COLO668 (cell line): Measurements from ENCODE around the gene LNP1.
A peak's percentile ranks its signal among the peaks of the same experiment; 100 is the strongest.
"Not testable (repeated sequence)": the region's sequence is repeated elsewhere in the genome, so short reads cannot be mapped to it uniquely, and the experiment has no call there.

Experiments
- DNase-seq: peaks from one replicate; lab custom pipeline; 2025; ENCODE audit not compliant: unreplicated experiment; lab: John Stamatoyannopoulos, UW

Gene LNP1

DNA sequence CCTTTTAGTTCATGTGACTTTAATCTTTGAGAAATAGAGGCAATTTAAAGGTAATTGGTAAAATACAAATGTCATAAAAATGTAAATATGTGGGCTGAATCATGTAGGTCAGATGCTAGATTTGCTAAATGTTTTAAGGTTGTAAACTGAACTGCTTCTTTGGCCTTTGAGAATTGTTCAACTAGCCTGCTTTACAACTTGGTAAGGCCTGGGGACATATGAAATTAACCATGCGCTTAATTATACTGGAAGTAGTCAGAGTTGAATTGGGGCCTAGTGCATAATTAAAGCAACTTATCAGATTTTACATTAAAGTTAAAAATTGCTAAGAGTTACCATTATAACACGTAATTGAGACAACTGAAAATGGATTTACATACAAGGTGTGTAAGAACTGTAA, 70.1 kb downstream of the LNP1 start:
- DNase-seq = no peak

DNA sequence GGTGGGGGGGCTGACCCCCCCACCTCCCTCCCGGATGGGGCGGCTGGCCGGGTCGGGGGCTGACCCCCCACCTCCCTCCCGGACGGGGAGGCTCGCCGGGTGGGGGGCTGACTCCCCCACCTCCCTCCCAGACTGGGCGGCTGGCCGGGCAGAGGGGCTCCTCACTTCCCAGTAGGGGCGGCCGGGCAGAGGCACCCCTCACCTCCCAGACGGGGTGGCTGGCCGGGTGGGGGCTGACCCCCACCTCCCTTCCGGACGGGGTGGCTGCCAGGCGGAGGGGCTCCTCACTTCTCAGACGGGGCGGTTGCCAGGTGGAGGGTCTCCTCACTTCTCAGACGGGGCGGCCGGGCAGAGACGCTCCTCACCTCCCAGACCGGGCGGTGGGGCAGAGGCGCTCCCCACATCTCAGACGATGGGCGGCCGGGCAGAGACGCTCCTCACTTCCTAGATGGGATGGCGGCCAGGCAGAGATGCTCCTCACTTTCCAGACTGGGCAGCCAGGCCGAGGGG, 76.6 kb downstream of the LNP1 start:
- not testable (repeated sequence) for DNase-seq

DNA sequence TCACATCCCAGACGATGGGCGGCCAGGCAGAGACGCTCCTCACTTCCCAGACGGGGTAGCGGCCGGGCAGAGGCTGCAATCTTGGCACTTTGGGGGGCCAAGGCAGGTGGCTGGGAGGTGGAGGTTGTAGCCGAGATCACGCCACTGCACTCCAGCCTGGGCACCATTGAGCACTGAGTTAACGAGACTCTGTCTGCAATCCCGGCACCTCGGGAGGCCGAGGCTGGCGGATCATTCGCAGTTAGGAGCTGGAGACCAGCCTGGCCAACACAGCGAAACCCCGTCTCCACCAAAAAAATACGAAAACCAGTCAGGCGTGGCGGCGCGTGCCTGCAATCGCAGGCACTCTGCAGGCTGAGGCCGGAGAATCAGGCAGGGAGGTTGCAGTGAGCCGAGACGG, 77.2 kb downstream of the LNP1 start:
- not testable (repeated sequence) for DNase-seq

DNA sequence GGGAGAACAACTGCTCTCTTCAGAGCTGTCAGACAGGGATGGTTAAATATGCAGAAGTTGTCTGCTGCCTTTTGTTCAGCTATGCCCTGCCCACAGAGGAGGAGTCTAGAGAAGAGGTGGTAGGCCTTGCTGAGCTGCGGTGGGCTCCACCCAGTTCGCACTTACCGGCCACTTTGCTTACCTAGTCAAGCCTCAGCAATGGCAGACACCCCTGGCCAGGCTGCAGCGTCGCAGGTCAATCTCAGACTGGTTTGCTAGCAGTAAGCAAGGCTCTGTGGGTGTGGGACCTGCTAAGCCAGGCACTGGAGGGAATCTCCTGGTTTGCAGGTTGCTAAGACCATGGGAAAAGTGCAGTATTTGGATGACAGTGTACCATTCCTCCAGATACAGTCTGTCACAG, 78.7 kb downstream of the LNP1 start:
- DNase-seq = no peak

DNA sequence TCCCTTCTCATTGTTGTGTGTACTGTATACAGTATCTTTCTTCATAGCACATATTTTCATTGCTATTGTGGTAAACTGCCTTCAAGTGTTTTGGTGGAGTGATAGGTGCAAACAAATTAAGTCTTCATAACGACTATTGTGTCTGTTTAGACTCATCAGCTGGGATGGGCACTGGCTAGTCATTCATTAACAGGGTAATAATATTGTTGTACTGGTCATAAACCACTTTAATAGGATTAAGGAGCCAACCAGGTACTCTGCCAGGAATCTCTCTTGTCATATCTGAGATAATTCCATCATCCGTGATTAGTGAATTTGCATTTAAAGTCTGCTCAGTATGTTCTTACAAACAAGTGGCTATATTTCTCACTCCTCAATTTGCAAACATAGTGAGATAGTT, 80.8 kb downstream of the LNP1 start:
- no peak for DNase-seq

DNA sequence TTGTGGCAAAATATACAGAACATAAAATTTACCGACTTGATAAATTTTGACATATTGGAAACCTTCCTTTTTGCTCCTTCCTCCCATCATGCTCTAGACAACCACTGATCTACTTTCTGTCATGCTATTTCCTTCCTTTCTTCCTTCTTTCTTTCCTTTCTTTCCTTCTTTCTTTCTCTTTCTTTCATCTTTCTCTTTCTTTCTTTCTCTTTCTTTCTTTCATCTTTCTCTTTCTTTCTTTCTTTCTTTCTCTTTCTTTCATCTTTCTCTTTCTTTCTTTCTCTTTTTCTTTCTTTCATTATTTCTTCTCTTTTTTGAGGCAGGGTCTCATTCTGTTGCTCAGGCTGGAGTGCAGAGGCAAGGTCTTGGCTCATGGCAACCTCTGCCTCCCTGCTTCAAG, 82.2 kb downstream of the LNP1 start:
- no peak for DNase-seq

DNA sequence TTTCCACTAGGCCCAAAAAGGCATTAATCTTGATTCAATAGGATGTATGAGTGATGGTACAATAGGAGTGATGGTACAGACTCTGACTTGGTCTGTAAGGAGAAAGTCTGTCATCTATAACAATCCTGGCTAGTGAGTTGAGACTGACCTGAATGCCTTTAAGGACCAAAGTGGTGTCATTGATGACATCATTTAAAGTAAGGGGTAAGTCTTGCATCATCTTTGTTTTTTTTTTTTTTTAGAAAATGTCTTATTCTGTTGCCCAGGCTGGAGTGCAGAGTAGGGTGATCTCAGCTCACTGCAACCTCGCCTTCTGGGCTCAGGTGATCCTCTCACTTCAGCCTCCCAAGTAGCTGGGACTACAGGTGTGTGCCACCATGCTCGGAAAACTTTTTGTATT, 85.5 kb downstream of the LNP1 start:
- no peak for DNase-seq

DNA sequence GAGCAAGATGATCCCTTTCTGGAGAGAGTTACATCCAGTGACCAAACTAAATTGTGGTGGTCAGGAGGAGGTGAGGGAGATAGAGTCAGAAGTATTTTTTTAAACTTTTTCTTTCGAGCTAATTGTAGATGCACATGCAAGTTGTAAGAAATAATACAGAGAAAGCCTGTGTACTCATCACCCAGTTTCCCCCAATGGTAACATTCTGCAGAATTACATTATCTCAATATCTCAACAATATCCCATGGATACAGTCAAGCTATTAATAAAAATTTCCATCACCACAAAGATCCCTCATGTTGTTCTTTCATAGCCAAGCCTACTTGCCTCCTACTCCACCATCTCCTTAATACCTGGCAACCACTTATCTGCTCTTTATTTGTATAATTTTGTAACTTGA, 87.8 kb downstream of the LNP1 start:
- DNase-seq = no peak

DNA sequence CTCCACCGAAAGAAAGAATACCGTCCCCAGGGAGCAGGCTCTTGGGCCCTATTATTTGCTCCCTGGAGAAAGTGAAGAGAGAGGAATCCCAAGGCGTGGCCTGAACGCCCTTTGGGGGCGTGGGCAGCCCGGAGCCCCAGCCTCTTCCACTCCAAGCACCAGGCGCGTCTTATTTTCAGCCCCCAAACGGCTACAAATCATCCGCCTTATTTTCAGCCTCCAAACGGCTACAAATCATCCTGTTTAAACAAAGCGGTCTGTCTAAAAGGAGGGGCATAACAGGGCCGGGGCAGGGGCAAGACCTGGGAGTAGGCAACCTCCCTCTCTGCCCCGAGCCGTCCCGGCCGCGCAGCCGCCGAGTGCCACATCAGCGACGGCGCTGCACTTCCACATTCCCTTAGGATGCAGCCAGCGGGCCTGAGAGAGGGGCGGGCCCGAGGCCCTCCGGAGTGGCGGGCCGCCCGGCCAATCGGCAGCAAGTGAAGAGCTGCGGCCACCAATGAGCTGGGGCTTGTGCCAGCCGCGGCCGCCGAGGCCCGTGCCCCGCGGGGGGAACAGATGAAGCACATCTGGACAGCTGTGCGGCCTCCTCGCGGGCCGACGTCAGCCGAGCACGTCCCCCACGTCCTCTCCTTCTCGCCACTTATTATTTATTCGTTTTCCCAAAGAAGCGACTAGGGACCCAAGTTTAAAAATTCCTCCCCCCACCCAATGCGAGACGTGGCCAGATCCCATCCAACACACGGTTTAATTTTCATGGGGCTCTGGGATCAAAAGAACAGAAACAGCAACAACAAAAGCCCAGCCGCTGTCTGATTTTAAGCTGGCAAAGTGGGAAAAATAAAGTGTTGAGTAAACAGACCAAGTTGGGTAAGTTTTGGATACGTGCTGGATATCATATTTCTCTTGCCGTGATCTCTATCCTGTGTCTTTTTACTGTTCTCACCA, 91.0 kb downstream of the LNP1 start, which contains the start of gene TMEM45A:
Gene TMEM45A (plus strand): TSS at position 561 of the 948 bp plus-strand sequence. CDS start 62,593 bp downstream, outside the sequence.
- DNase-seq = peak; percentile 92

DNA sequence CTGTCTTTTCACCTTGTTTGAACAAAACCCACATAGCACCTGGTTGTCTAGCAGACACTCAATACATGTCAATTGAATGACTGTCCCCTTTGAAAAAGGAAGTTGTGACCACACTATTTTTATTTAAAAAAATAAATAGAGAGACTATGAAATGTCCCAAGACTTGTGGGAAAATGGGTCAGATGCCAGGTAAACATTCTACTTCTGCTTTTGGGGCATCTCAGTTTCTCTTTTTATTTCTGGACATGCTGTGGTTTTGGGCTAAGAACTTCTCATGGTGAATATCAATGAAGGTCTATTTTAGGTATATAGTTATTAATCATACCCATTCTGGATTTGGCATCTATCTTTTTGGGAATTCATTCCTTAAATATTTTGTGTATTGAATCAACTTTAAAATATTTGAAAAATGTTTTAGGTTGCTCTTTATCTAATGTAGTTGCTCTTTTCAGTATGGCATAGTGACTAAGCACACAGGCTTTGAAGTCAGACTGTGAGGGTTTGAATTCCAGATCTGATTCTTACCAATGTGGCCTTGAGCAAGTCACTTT, 95.4 kb downstream of the LNP1 start:
- no peak for DNase-seq

DNA sequence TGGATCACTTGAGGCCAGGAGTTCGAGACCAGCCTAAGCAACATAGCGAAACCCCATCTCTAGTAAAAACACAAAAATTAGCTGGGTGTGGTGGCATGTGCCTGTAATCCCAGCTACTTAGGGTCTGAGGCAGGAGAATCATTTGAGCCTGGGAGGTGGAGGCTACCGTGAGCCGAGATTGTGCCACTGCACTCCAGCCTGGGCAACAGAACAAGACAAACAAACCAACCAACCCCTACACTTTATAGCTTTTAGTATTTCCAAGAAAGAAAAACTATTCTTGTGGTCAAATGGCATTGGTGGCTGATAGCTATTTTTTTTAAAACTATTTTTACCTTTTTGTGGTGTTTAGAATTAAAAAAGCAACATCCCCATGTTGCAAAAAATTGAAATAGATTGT, 98.3 kb downstream of the LNP1 start:
- no peak for DNase-seq

DNA sequence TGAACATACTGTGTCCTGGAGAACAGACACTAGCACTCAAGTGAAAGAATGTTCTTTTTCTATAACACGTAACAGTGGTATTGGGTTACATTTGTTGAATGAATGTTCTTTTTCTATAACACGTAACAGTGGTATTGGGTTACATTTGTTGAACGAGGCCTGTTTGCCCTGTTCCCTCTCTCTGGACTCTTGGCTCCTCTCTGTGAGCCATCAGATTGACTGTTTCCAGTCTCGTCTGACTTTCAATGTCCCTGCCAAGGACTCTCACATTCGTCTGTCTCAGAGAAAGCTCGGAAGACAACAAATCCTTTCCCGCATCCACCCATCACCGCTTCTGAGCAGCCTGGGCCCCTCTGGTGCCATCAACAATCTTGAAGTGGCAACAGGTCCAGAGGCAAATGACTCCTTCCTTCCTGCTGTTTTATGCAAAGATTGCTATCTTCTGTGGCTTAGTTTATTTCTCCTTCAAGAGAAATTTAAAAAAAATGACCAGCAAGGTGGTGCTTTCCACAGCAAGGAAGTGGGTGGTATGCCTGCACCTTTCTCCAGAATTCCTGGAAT, 99.1 kb downstream of the LNP1 start:
- no peak for DNase-seq

DNA sequence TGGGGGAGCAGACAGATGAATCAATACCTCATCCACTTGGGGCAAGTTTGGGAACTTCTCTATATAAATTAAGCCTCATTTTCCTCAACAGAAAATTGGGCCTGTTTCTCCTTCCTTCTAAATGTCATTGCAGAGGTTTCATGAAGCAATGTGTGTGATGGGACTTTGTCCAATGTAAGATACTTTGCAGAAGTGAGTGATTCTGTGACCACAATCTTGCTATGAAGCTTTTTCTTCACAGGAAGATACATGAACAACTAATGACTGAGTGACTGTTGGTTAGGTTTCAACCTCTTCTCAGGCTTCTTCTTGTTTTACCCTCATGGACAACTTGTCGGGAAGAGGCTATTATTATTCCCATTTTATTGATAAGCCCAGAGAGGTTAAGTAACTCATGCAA, 102.1 kb downstream of the LNP1 start:
- DNase-seq = no peak
